Mesenteric fat pad (tissue), 1 donor: Measurements from ENCODE around the gene CALML4. TPM values are rescaled to one million over a fixed set of nuclear protein-coding genes. Genes with fewer than 3 reads are reported as not detected.
"Not testable (repeated sequence)": the region's sequence is repeated elsewhere in the genome, so short reads cannot be mapped to it uniquely, and the experiment has no call there.

ENCODE experiments used
- DNase-seq: peaks from one replicate; pipeline ENCODE4 v3.0.0-alpha.2; 2020; ENCODE audit warnings: low spot score
- total RNA-seq: library from RNA; stranded (reverse); fragmentation: NEBNext Ultra II Directional; extraction: Animal tissue kit (Norgen Biotek cat#: 25700); gene quantifications from one replicate; pipeline ENCODE4 v1.2.1, GENCODE V29; 2021
- donor health status: DM: yes; HTN: yes; CAD: no.

The CALML4 gene
- total RNA-seq, 1 donor from 2014 or later: 7.2 TPM

DNA sequence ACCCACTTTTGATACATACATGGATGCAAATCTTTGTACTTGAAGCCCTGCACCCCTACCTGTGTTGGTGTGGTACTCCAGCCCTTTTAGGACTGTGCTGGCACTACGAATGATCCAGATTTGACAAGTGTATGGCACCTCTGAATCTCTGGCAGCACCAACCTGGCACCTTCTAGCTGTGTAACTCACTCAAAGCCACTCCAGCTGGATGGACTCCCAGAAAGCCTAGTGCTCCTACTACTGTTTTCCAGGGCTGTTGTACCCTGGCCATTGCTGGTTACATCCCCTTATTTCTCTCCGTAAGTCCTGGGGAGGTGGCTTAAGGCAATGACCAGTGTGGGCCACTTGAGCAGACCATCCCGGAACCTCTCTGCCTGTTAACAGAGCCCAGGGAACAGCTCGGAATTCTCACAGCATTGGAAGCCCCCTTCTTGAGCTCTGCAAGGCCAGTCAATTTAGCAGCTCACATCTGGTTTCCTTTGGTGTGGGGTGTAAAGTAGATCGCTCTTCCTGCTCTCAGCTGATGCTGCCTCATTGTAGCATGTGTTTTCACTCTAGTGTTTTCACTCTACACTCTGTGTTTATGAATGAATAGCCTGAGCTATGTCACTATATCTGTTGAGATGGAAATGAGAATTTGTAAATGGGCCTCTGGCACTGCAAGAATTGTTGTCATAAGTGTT, 12.2 kb downstream of the CALML4 start:
- no peak for DNase-seq

DNA sequence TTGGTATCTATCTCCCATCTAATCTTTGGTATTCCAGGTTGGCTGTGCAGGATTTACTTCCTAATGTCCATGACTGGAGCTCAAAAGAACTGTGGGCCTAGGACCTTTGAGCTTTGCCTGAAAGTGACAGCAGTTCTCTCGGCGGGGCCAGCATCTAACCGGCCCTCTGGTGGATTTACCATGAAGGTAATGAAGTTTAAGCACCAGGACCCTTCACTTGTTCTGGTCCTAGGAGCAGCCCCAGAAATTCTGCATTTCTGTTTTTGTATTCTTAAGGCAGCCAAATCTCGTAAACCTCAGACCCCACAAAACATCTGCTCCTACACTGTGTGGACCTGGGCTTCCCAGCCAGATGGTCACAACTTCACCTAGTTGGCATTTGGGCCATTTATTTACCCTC, 13.0 kb downstream of the CALML4 start:
- no peak for DNase-seq

DNA sequence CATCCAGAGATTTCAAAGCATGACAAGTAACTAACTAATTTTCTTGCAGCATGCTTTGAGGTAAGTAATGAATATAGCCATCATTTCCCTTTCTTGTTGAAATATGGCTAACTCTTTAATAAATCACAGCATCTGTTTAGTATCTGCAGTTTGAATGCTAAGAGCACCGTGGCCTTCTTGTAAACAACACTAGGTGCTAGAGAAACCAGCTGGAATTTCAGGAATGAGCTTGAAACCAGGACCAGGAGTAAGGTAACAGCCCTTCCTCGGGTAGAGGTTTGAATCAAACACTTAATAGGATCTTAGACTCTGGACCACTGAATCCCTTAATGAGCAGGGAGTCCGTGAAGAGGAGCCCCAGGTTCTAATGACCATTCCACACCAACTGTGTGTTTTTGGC, 13.6 kb downstream of the CALML4 start:
- DNase-seq: no peak

DNA sequence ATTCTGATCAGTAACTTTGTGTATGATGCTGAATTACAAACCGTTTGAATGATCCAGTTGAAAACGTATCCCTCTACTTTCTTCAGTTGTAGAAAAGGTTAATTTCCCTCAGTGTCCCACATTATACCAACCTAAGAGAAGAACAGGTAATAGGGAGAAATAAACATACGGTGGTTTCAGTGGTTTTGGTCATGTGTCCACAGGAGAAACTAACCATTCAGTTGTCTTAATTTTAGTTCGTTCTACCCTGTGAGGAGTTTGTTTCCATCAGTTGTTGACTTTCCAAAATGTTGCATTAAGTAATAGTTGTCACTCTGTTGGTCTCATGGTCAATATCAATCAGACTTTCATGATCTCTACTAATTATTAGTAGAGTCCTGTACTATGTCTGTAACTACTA, 15.1 kb downstream of the CALML4 start:
- DNase-seq: no peak

DNA sequence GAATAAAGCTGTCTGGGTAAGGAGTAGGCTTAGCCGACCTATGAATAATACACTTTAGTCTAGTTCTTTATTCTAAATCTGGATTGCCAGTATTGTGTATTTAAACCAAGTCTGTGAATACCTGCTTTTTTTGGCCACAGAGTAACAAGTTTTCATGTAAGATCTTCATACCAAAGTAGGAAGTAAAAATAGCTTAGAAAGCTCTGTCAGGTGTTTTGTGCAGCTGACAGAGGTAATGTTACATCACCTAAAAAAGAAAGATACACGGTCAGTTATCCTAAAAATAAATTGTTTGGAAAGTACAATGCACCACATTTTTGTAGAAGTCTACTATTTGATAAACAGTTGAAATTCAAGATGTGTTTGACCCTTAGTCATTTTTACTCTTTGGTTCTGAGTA, 16.5 kb downstream of the CALML4 start:
- no peak for DNase-seq

DNA sequence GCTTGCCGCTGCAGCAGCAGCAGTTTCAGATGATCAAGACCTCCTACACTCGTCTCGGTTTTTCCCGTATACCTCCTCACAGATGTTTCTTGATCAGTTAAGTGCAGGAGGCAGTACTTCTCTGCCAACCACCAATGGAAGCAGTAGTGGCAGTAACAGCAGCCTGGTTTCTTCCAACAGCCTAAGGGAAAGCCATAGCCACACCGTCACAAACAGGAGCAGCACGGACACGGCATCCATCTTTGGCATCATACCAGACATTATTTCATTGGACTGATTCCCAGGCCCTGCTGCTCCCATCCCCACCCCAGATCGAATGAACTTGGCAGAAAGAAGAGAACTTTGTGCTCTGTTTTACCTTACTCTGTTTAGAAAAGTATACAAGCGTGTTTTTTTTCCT, 17.6 kb downstream of the CALML4 start:
- DNase-seq: no peak

DNA sequence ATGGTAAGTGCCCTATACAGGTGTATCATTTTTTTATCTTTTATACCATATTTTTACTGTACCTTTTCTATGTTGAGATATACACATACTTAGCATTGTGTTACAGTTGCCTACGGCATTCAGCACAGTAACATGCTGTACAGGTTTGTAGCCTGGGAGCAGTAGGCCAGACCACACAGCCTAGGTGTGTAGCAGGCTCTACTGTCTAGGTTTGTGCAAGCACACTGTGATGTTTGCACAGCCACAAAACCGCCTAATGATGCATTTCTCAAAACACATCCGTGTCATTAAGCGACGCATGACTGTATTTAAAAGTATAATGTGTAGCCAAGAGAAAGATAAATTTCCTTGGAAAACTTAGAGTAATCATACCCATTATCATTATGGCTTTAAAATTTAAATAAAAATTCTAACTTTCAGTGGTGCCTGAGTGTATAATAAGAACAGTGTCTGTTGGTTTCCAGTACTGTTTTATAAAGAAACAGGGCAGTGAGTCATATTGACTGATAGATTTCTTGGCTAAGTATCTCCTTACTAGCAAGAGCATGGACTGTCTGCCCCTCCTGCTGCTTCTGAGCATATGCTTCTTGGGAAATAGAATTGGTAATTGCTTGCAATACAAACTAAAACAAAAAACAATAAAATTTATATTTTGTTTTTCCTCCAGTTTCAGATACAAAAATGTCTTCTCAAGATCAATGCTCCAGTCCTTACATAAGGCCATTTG, 18.3 kb downstream of the CALML4 start:
- no peak for DNase-seq

DNA sequence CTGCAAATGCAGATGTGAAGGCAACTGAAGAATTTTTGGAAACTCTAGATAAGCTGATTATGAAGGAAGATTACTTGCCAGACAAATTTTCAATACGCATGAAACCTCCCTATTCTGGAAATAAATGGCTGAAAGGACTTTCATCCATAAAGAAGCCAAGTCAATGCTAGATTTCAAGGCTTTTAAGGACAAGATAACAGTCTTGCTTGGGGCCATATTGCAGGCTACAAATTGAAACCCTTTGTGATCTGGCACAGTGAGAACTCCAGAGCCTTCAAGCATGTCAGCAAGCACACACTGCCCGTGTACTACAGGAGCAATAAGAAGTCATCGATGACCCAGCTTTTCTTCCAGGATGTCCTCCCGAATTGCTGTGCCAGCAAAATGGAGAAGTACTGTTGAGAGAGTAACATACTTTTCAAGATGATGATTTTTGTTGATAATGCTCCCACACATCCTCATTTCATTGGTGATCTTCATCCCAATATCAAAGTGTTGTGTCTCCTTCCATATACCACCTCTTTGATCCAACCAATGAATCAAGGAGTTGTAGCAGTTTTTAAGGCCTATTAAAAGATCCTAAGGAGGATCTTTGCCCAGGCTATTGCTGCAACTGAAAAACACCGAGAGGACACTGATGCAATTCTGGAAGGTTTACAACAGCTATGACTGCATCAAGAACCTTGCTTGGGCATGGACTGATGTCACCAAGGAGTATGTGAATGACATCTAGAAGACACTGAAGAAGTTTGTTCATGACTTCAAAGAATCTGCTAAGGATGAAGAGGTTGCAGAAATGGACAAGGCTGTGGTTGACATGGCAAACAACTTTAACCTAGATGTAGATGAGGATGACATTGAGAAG, 20.3 kb downstream of the CALML4 start:
- DNase-seq: no peak

DNA sequence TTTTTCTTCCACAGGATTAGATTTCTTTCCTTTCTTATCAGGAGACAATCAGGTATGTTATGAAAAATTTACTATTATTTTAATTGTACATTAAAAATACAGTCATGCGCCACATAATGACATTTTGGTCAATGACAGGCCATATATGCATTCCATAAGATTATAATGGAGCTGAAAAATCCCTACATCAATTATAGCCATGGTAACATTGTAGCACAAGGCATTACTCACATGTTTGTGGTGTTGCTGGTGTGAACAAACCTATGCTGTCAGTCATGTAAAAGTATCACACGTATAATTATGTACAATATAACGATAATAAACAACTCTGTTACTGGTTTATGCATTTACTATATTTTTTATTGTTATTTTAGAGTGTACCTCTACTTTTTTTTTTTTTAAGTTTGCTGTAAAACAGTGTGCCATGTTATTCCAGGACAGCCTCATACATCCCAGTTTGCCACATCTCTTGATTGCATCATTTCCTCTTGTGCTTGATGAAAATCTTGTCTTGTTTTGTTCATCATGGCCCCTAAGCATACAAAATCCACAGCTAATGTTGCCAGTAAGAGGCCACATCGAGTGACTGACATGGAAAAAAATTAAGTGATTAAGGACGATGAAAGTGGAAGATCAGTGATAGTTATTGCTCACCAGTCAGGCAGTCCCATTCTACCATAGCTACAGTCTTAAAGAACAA, 21.4 kb downstream of the CALML4 start:
- DNase-seq: no peak

DNA sequence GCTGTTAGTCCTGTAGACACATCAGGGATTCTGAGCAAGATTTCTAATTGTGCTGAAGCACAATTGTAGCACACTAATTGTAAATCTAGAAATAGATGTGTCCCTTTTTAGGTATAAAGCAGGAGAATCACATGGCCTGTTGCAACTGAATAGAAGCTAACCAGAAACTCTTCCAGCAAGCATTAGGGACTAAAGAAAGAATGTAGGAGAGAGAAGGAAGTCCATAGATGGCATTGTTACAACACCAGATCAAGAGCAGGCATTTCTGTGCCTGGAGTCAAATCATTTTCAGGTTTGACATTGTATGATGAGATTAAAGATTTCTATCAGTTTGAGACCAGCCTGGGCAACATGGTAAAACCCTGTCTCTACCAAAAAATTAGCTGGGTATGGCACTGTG, 27.4 kb downstream of the CALML4 start:
- no peak for DNase-seq

DNA sequence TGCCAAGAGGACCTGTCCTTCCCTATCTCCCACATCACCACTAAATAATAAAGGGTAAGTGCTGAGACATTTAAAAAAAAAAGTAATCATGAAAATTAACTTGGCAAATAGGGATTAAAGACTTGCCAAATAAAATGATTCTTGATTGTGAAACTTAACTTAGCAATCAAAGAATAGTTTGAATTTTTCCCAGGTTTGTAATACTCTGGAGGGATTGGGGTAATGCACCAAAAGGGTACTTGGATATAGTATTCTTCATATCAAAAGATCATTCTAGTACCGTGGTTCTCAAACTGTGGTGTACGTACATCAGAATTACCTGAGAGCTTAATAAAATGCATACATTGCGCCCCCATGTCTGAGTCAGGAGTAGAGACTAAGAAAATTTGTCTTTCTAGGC, 28.5 kb downstream of the CALML4 start:
- DNase-seq: no peak

DNA sequence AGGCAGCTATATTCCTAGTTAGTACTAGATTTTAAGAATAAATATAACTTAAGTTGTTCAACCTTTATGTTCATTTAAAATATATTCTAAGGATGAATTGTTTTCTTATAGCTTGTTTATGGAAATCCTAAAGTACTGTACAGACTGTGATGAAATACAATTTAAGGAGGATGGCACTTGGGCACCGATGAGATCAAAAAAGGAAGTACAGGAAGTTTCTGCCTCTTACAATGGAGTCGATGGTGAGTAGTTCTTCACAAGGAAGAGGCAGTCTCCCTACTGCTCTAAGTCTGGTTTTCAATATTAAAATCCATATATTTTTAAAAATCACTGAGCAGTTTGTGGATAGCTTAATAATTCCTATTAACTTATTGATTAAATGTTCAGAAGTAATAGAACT, 29.6 kb downstream of the CALML4 start:
- no peak for DNase-seq

DNA sequence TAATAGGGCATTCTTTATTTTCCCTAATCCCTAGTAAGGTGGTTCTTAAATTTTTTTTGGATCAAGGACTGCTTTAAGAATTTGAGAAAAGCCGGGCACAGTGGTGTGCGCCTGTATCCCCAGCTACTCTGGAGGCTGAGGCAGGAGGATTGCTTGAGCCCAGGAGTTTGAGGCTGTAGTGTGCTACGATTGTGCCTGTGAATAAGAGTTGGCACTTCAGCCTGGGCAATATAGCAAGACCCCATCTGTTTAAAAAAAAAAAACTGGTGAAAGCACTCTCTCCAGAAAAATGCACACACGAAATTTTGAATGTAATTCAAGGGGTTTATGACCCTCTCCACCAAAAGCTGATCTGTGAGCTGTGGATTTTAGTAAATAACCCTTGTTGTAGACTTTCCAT, 32.0 kb downstream of the CALML4 start:
- no peak for DNase-seq

DNA sequence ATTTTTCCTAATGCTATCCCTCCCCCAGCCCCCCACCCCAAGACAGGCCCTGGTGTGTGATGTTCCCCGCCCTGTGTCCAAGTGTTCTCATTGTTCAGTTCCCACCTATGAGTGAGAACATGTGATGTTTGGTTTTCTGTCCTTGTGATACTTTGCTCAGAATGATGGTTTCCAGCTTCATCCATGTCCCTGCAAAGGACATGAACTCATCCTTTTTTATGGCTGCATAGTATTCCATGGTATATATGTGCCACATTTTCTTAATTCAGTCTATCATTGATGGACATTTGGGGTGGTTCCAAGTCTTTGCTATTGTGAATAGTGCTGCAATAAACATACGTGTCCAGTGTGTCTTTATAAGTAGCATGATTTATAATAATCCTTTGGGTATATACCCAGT, 33.1 kb downstream of the CALML4 start:
- not testable (repeated sequence) for DNase-seq

DNA sequence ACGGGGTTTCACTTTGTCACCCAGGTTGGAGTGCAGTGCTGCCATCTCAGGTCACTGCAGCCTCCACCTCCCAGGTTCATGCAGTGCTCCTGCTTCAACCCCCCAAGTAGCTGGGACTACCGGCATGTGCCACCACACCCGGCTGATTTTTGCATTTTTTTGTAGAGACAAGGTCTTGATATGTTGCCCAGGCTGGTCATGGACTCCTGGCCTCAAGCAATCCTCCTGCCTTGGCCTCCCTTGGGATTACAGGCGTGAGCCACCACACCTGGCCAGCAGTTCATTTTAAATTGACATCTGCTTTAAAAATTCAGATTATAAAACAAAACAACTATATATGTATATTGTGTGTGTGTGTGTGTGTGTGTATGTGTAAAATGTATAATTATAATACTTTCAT, 38.3 kb downstream of the CALML4 start:
- no peak for DNase-seq

DNA sequence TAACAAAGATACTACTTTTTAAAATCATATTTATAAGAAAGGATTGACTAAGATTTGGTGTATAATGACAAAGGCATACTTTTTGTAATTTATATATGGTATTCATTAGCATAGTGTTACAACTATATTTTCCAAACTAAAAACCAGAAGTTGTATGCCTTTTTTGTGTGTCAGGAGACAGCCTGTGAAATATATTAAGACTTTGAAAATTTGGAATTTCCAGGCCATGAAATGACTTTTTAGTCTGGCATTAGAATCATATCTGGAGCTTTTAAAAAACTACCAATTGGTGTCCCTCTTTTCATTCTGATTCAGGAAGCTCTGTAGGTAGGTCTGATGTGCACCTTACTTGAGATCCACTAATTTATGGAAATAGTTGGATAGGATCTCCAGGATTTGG, 41.9 kb downstream of the CALML4 start:
- no peak for DNase-seq

DNA sequence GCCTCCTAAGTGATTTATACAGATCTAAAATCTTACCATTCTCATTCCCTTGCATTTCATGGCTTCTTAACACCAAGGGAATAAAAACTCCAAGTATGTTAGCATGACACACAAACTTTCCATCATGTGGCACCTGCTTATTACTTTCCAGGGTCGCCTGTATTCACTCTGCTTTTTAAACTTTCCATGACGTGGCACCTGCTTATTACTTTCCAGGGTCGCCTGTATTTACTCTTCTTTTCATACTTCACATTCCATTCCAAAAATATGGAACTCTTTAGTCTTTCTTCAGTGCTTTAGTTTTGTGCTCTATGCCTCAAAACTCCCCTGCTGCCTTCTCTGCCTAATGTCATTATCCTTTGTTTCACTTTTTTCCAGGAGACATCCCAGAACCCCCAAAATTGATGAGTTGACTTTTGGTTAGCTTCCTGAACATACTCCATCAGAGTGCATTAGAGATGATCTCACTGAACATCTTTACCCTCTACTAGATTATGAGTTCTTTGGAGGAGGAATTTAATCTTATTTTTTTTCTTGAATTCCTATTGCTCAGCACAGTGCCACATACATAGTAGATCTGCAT, 47.0 kb downstream of the CALML4 start:
- no peak for DNase-seq

DNA sequence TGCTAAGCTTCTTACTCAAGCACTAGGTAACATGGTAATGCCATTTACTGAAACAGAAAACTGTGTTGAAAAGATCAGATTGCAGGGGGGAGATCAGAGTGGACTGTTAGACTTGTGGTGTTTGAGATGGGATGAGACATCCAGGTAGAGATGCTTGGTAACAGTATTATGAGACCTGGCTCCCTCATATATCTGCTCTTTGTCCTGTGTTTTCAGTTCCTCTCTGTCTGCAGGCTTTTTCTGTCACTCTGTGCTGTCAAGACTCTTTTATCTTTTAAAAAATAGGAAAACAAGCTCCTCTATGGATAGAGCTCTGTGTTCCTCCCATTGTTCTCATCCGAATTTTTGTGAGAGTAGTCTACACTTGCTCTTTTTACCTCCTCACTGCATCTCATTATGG, 48.1 kb downstream of the CALML4 start:
- DNase-seq: no peak

DNA sequence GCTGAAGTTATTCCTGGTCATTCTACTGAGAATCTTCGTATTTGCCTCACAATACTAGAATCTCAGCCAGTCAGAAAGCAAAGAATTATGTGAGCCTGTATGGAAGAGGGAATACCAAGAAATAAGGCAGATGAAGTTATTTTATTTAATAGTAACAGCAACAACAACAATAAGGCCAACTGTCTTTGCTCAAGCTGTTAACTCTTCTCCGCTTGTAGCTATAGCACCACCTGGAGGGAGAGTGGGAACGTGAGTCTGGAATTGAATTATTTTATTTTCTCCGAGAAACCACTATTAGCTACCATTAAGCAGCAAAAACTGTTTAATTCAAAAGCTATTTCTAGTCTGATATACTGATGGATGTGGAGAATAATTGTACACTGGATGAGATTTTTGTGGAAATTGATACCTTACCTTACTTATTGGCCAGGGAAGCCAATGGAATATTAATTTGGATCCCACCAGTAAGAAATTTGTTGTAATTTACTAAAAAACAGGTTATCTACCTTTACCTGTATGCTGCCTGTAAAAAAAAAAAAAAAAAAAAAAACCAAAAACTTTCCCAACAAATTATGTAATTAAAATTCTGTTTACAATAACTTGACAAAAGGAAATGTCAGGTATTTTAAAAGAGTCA, 50.1 kb downstream of the CALML4 start:
- DNase-seq: no peak

DNA sequence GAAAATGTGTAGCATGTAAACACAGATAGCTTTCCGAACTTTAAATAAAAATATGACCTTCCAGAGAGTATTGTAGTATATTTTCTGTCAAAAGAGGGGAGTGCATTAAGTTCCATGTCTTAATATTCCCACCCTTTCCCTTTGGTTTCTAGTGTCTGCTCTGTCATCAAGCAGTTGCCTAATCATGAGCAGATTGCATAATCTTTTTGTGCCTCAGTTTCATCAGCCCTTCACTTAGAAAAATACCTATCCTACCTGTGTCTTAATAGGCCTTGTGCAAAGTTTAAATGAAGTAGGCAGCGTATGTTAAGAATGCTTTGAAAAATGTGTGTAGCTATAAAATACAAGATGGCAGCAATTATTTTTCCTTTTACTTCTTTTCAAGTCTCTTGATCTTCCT, 52.8 kb downstream of the CALML4 start:
- DNase-seq: no peak

DNA sequence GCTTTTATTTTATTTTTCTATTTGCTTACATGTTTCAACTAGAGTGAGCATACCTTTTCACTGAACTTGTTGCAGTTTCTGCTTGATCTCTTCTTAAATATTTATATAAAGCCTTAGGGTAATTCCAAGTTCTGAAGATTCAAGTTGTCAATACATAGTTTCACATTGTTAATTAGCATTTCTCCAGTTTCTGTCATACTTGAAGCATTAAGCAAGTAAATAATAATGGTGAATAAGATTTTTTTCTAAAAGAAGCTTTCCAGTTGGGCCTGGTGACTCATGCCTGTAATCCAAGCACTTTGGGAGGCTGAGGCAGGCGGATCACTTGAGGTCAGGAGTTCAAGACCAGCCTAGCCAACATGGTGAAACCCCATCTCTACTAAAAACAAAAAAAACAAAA, 53.9 kb downstream of the CALML4 start:
- DNase-seq: no peak
